ENCODE data around the gene WDR20.

- TF ChIP-seq CTCF (conservative IDR thresholded peaks at IDR 0.05) (no peak), ZFX (IDR thresholded peaks at IDR 0.05) (no peak)
Measured at GRCh38 chr14:102144914-102145313, 5.2 kb downstream of the WDR20 start.

All from C4-2B (cell line).